HG02623 (cell line): ENCODE measurements around the gene SAPCD1.
A peak's percentile ranks its signal among the peaks of the same experiment; 100 is the strongest.

Source experiments
- ATAC-seq: cut with Tn5 transposase; IDR thresholded peaks from one replicate; pipeline ENCODE4 v1.9.1; 2021; ENCODE audit warnings: moderate library complexity; ENCODE audit not compliant: unreplicated experiment

The SAPCD1 gene

GRCh38 chr6:31728767-31729514 is 33.5 kb upstream of the SAPCD1 start, which contains the start of gene DDAH2:
Gene DDAH2 (minus strand): TSS chr6:31729299. CDS start chr6:31729161, 138 bp downstream.
- ATAC-seq = no peak

- ATAC-seq = peak; percentile 44
Measured at GRCh38 chr6:31729515-31729978, 32.9 kb upstream of the SAPCD1 start.

- ATAC-seq = peak; percentile 36
Measured at GRCh38 chr6:31729979-31730630, 32.4 kb upstream of the SAPCD1 start.

- ATAC-seq = no peak
Measured at GRCh38 chr6:31730631-31731086, 31.8 kb upstream of the SAPCD1 start.

- no peak for ATAC-seq
Measured at GRCh38 chr6:31732029-31732428, 30.4 kb upstream of the SAPCD1 start.

- no peak for ATAC-seq
Measured at GRCh38 chr6:31733734-31734133, 28.7 kb upstream of the SAPCD1 start.

- no peak for ATAC-seq
Measured at GRCh38 chr6:31734247-31734820, 28.1 kb upstream of the SAPCD1 start.

- no peak for ATAC-seq
Measured at GRCh38 chr6:31734821-31735406, 27.5 kb upstream of the SAPCD1 start.

- peak; percentile 22 for ATAC-seq
Measured at GRCh38 chr6:31736021-31736767, 26.3 kb upstream of the SAPCD1 start, which contains the start of gene CLIC1. Gene CLIC1 (minus strand): TSS chr6:31736530. CDS start chr6:31736300, 230 bp downstream.

- no peak for ATAC-seq
Measured at GRCh38 chr6:31736768-31737314, 25.6 kb upstream of the SAPCD1 start.

GRCh38 chr6:31737315-31737990 is 25.0 kb upstream of the SAPCD1 start:
- no peak for ATAC-seq

- no peak for ATAC-seq
Measured at GRCh38 chr6:31737991-31738979, 24.2 kb upstream of the SAPCD1 start.

GRCh38 chr6:31739639-31740396 is 22.6 kb upstream of the SAPCD1 start, which contains the start of gene MSH5:
Gene MSH5 (plus strand): TSS chr6:31740005. CDS start chr6:31740467, 462 bp downstream.
- peak; percentile 72 for ATAC-seq

- no peak for ATAC-seq
Measured at GRCh38 chr6:31740397-31741223, 21.8 kb upstream of the SAPCD1 start.

- no peak for ATAC-seq
Measured at GRCh38 chr6:31741815-31742214, 20.6 kb upstream of the SAPCD1 start.

GRCh38 chr6:31742894-31743293 is 19.6 kb upstream of the SAPCD1 start:
- ATAC-seq = no peak

- no peak for ATAC-seq
Measured at GRCh38 chr6:31744422-31744821, 18.0 kb upstream of the SAPCD1 start.
